Activated T-helper 2 cell treated with anti-CD3 and anti-CD28 coated beads, Interferon-gamma antibody, Interleukin-2, Interleukin-4, amounts not matched to agents 10 μg/mL and 5 μg/mL and 100 μg/mL, durations not matched to agents 14 hours and 24 hours and 36 hours (primary cell): ENCODE results near the gene NOTO. TPM values are rescaled to one million over a fixed set of nuclear protein-coding genes. Genes with fewer than 3 reads are reported as not detected.

Experiments used
- DNase-seq: peaks from one replicate; pipeline ENCODE4 v3.0.0; 2021; ENCODE audit warnings: low spot score
- H3K27ac Mint-ChIP-seq: one replicate; pipeline ENCODE4 v1.8.0; 2021; ENCODE audit warnings: mixed read lengths
- H3K27me3 Mint-ChIP-seq: one replicate; pipeline ENCODE4 v1.8.0; 2021; ENCODE audit warnings: low read depth, mixed read lengths
- H3K36me3 Mint-ChIP-seq: one replicate; pipeline ENCODE4 v1.8.0; 2021; ENCODE audit warnings: low read depth, mixed read lengths
- H3K4me1 Mint-ChIP-seq: one replicate; pipeline ENCODE4 v1.8.0; 2021; ENCODE audit warnings: low read depth, mixed read lengths
- H3K4me3 Mint-ChIP-seq: one replicate; pipeline ENCODE4 v1.8.0; 2021; ENCODE audit warnings: low read depth, mild to moderate bottlenecking, moderate library complexity, mixed read lengths
- H3K9me3 Mint-ChIP-seq: one replicate; pipeline ENCODE4 v1.8.0; 2021; ENCODE audit warnings: mixed read lengths
- intact Hi-C: fragments of 100-400 bp; cut with micrococcal nuclease; formaldehyde crosslinking; loops from one replicate; pipeline ENCODE4 v1.15.1; 2023
- total RNA-seq: library from RNA; stranded (reverse); gene quantifications from 2 replicates; pipeline ENCODE4 v1.2.3, GENCODE V29; 2022

NOTO gene
- total RNA-seq, 1 donor from 2014 or later: not detected

- no peaks in the 10 kb centered on the region for H3K9me3 Mint-ChIP-seq
- intact Hi-C loops: no loop called here
- no peaks in the 10 kb centered on the region for H3K4me1 Mint-ChIP-seq
- no peak overlapping the region for H3K27ac Mint-ChIP-seq
- no peak overlapping the region for H3K4me3 Mint-ChIP-seq
- no peak for DNase-seq
- H3K27me3 Mint-ChIP-seq: no peaks in the 10 kb centered on the region
- H3K36me3 Mint-ChIP-seq: peaks cover 24% of the 10 kb centered on the region
Measured at GRCh38 chr2:73258186-73258912, 56.0 kb downstream of the NOTO start.

- no peak for DNase-seq
- Mint-ChIP-seq H3K4me3 (no peak overlapping the region), H3K27me3 (no peaks in the 10 kb centered on the region), H3K27ac (no peak overlapping the region), H3K36me3 (peaks cover 22% of the 10 kb centered on the region), H3K4me1 (no peaks in the 10 kb centered on the region), H3K9me3 (no peaks in the 10 kb centered on the region)
- intact Hi-C loops: no loop called here
Measured at GRCh38 chr2:73258913-73259215, 56.5 kb downstream of the NOTO start.

GRCh38 chr2:73259276-73259675 lies 56.9 kb downstream of the NOTO start:
- intact Hi-C loops: no loop called here

GRCh38 chr2:73259704-73260337 lies 57.4 kb downstream of the NOTO start:
- Mint-ChIP-seq H3K27ac (no peak overlapping the region), H3K4me3 (no peak overlapping the region), H3K27me3 (no peaks in the 10 kb centered on the region), H3K9me3 (no peaks in the 10 kb centered on the region), H3K4me1 (no peaks in the 10 kb centered on the region), H3K36me3 (peaks cover 26% of the 10 kb centered on the region)
- DNase-seq: no peak
- intact Hi-C loops: no loop called here

More at GRCh38 chr2:73259276-73259675, 56.9 kb downstream of the NOTO start:
- no peaks in the 10 kb centered on the region for H3K27me3 Mint-ChIP-seq
- H3K4me3 Mint-ChIP-seq: no peak overlapping the region
- peaks cover 24% of the 10 kb centered on the region for H3K36me3 Mint-ChIP-seq
- no peaks in the 10 kb centered on the region for H3K4me1 Mint-ChIP-seq
- H3K27ac Mint-ChIP-seq: no peak overlapping the region
- no peaks in the 10 kb centered on the region for H3K9me3 Mint-ChIP-seq
- no peak for DNase-seq

GRCh38 chr2:73260338-73260984 lies 58.1 kb downstream of the NOTO start:
- Mint-ChIP-seq H3K4me3 (no peak overlapping the region), H3K9me3 (no peaks in the 10 kb centered on the region), H3K27ac (no peak overlapping the region), H3K27me3 (no peaks in the 10 kb centered on the region), H3K4me1 (no peaks in the 10 kb centered on the region), H3K36me3 (peaks cover 21% of the 10 kb centered on the region)
- no peak for DNase-seq
- intact Hi-C loops: no loop called here

Other genes starting within 250 kb of the NOTO start
- 18.4 and 18.5 TPM in 2 replicates for gene SFXN5, start 130.9 kb upstream of the NOTO start, total RNA-seq
- 10.7 and 11.7 TPM in 2 replicates for gene RAB11FIP5, start 89.6 kb upstream of the NOTO start, total RNA-seq
- gene SMYD5, start 11.7 kb downstream of the NOTO start, total RNA-seq: 48.7 and 51.4 TPM in 2 replicates
- 10.5 and 11.4 TPM in 2 replicates for gene PRADC1, start 30.7 kb downstream of the NOTO start, total RNA-seq
- 562 and 584 TPM in 2 replicates for gene CCT7, start 31.7 kb downstream of the NOTO start, total RNA-seq
- 25.3 and 25.7 TPM in 2 replicates for gene FBXO41, start 81.9 kb downstream of the NOTO start, total RNA-seq
- 0.46 and 0.53 TPM in 2 replicates for gene EGR4, start 91.0 kb downstream of the NOTO start, total RNA-seq
- 19.0 and 21.6 TPM in 2 replicates for gene ALMS1, start 183.3 kb downstream of the NOTO start, total RNA-seq